HepG2 (cell line): ENCODE measurements around the gene MTG1.

Source experiments
- EP300 ChIP-seq, 3 experiments: sonication (generic) in 1 of 3; formaldehyde crosslinking in 1 of 3; IDR thresholded peaks; 2 replicates each; pipeline versions ENCODE4 v1.5.1 to v1.6.1; 2011 to 2020; ENCODE audit warnings: low read depth in 2 of 3, low read length in 2 of 3, borderline replicate concordance in 1 of 3, improper control_type of control experiment in 1 of 3, mild to moderate bottlenecking in 1 of 3, missing genetic modification reagents in 1 of 3, moderate library complexity in 1 of 3
- EZH2 ChIP-seq: conservative IDR thresholded peaks from 2 replicates; pipeline ENCODE4 v1.6.1; 2012; ENCODE audit warnings: mild to moderate bottlenecking, low read depth, low read length, moderate library complexity
- NRL ChIP-seq: sonication (generic); formaldehyde crosslinking; IDR thresholded peaks from 2 replicates; pipeline ENCODE4 v1.5.0; 2020; ENCODE audit warnings: missing genetic modification reagents, mild to moderate bottlenecking, moderate library complexity, borderline replicate concordance
- RFX5 ChIP-seq: IDR thresholded peaks from 2 replicates; pipeline ENCODE4 v1.6.1; 2011; ENCODE audit warnings: low read depth, low read length, improper control_type of control experiment
- ZC3H4 ChIP-seq: sonication (generic); formaldehyde crosslinking; IDR thresholded peaks from 2 replicates; pipeline ENCODE4 v1.4.0; 2020; ENCODE audit warnings: missing genetic modification reagents, borderline replicate concordance
- ZNF431 ChIP-seq: sonication (generic); formaldehyde crosslinking; IDR thresholded peaks from 2 replicates; pipeline ENCODE4 v1.9.0; 2022; ENCODE audit warnings: missing genetic modification reagents, low read depth, mild to moderate bottlenecking, borderline replicate concordance
- TF ChIP-seq, protein P1 (sequence below): sonication (generic); formaldehyde crosslinking; IDR thresholded peaks from 2 replicates; pipeline ENCODE4 v1.8.1; 2023; ENCODE audit warnings: missing genetic modification reagents, inconsistent platforms, borderline replicate concordance
- TF ChIP-seq, protein P2 (sequence below): sonication (generic); formaldehyde crosslinking; IDR thresholded peaks from 2 replicates; pipeline ENCODE4 v1.8.0; 2022; ENCODE audit warnings: mild to moderate bottlenecking, missing genetic modification reagents; ENCODE audit not compliant: insufficient replicate concordance

DNA sequence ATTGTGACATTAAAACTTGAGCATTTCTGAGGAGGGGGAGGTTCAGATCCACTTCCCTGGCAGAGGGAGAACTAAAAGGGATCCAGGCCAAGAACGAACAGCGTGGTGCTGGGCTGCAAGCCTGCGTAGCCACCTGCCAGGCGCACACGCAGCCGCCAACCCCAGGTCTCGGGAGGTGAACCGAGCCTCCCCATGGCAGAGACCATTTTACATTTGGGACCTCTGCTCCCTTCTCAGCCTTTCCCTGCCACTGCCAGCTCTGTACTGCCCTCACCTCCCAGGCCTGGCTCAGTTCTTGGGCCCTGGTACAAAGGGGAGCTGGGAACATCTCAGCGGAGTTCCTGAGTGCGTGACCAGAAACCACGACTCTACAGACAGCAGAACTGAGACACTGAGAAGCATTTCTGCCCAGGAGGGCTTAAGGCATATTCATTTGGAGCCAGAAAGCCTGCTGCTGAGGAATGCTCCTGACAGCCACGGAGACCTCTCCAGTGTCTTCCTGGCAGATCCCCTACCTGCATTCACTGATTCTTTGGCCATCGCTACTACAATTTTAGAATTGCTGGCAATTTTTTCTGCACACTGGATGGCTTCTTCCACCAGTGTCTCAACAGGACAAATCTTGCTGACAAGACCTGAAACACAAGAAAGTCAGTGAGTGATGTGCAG, 28.4 kb upstream of the MTG1 start:
- TF ChIP-seq, protein P1, sequence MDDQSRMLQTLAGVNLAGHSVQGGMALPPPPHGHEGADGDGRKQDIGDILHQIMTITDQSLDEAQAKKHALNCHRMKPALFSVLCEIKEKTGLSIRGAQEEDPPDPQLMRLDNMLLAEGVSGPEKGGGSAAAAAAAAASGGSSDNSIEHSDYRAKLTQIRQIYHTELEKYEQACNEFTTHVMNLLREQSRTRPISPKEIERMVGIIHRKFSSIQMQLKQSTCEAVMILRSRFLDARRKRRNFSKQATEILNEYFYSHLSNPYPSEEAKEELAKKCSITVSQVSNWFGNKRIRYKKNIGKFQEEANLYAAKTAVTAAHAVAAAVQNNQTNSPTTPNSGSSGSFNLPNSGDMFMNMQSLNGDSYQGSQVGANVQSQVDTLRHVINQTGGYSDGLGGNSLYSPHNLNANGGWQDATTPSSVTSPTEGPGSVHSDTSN: no peak
- no peak for TF ChIP-seq NRL (CRISPR knock-in tag)
- TF ChIP-seq, protein P2, sequence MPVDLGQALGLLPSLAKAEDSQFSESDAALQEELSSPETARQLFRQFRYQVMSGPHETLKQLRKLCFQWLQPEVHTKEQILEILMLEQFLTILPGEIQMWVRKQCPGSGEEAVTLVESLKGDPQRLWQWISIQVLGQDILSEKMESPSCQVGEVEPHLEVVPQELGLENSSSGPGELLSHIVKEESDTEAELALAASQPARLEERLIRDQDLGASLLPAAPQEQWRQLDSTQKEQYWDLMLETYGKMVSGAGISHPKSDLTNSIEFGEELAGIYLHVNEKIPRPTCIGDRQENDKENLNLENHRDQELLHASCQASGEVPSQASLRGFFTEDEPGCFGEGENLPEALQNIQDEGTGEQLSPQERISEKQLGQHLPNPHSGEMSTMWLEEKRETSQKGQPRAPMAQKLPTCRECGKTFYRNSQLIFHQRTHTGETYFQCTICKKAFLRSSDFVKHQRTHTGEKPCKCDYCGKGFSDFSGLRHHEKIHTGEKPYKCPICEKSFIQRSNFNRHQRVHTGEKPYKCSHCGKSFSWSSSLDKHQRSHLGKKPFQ (CRISPR knock-in tag): no peak
- TF ChIP-seq ZC3H4 (CRISPR knock-in tag): no peak
- TF ChIP-seq RFX5: no peak
- no peak for TF ChIP-seq EZH2
- no peak for TF ChIP-seq ZNF431 (CRISPR knock-in tag)
- no peak for TF ChIP-seq EP300 (IDR thresholded peaks at IDR 0.05; ENCODE audit: low read depth in 2 of 2, low read length in 2 of 2)
- no peak for TF ChIP-seq EP300 (CRISPR knock-in tag; IDR thresholded peaks at IDR 0.05; ENCODE audit: borderline replicate concordance)
